Midbrain (tissue), 1 donor: ENCODE data around the gene LY9.

Experiments used
- DNase-seq: peaks from one replicate; lab custom pipeline; 2025; lab: John Stamatoyannopoulos, UW

The LY9 gene

DNA sequence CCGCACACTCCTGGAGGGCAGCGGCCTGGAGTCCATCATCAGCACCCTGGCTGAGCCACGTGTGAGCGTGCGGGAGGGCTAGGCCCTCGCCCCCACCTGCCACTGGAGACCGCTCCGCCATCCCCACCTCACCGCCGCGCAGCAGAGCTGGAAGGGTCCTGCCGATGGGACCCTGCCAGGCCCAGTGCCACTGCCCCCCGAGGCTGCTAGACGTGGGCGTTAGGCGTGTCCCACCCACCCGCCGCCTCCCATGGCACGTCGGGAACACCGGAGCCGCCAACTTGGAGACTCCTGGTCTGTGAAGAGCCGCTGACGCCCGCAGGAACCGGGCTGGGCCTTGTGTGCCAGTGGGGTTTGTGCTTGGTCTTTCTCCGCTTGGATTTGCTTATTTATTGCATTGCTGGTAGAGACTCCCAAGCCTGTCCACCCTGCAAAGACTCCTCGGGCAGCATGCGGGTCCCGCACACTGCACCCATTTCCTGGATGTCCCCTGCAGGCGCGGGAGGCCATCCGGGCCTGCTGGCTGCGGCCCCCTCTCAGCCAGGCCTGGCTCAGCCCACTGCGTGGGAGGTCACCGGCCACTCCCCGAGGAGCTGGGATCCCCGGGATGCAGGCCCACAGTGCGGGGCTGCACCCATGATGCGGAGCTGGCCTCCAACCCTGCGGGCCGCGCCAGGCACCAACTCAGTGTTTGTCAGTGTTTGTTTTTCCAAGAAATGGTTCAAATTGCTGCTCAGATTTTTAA, 6.0 kb downstream of the LY9 start:
- no peak for DNase-seq

DNA sequence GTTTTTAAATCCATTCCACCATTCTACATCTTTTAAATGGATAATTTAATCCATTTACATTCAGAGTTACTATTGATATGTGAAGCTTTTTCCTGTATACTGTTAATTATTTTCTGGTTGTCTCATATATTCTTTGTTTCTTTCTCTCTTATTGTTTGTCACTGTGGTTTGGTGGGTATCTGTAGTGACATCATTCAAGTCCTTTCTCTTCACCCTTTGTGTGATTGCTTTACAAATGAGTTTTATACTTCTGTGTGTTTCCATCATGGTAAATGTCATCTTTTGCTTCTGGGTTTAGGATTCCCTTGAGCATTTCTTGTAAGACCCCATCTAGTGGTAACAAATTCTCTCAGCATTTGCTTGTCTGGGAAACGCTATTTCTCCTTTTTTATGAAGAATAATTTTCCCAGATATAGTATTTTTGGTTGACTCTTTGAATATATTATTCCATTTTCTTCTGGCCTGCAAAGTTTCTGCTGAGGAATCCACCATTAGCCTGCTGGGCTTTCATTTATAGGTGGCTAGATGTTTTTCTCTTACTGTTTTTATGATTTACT, 10.2 kb downstream of the LY9 start:
- DNase-seq, result no peak

DNA sequence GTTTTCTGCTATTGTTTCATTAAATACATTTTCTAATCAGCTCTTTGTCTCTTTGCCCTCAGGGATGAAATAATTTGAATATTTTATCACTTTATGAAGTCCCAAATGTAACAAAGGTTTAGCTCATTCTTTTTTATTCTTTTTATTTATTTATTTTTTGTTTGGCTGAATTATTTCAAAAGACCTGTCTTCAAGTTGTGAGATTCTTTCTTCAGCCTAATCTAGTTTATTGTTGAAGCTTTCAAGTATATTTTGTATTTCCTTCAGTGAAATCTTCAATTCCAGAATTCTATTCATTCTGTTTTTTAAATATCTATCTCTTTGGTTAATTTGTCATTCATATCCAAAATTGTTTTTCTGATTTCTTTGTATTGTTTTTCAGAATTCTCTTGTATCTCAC, 10.8 kb downstream of the LY9 start:
- DNase-seq, result no peak

DNA sequence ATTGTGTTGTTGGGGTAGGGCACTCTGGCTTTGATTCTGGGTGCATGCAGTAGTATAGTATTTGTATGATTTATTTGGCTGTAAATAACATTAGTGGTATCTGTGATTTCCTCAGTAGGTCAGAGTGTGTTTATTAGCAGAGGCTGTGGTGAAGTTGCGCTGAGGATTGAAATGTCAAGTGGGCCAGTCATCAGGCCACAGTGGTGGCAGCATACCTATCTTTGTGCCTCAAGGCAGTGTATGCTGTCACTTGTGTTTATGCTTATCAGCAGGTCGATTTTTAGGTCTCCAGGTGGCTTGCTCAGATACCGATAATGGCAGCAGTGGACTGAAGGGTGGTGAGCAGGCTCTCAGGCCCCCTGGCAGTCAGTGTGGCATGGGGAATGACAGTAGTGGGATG, 11.3 kb downstream of the LY9 start:
- DNase-seq, result no peak

DNA sequence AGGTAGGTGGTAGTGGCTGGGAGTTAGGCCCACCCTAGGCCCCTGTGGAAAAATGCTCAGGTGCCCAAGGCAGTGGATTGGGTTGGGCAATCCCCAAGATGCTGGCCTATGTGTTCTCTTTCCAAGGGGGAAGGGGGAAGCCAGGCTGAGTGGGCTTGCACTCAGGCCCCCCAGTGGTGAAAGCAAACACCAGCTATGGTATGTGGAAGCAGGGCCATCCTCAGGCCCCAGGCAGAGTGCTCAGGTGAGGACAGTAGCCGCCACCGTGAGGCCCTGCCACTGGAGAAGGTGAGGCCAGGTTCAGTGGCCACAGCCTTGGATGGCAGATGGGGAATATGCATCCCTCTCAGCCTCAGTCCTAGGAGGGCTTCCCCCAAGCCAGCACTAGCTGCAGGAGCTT, 11.8 kb downstream of the LY9 start:
- no peak for DNase-seq

DNA sequence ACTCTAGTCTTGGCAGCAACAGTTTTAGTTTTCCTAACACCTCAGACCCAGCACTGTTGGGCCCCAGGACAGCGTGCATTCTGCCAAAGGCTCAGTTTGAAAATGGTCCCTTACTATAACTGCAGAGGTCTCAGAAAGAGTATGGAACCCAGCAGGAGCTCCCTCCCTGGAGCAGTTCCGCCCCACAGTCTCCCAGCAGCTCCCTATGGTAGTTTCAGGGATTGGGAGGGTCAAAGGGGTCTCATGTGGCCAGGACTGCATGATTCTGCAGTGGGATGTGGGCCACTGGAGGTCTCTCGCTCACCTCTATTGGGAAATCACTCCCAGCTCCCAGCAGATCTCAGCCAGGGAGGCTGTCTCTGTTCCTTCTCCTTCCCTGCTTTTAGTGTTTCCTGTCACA, 12.3 kb downstream of the LY9 start:
- DNase-seq, result no peak

DNA sequence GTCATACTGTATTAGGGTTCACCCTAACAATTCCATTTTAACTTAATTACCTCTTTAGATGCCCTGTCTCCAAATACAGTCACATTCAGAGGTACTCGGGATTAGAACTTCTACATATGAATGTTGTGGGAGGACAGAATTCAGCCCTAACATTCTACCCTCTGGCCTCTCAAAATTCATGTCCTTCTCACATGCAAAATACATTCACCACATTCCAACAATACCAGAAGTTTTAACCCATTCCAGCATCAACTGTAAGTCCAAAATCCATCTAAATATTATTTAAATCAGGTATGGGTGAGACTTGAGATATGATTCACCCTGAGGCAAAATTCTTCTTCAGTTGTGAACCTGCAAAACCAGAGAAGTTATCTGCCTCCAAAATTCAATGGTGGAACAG, 14.5 kb downstream of the LY9 start:
- no peak for DNase-seq

DNA sequence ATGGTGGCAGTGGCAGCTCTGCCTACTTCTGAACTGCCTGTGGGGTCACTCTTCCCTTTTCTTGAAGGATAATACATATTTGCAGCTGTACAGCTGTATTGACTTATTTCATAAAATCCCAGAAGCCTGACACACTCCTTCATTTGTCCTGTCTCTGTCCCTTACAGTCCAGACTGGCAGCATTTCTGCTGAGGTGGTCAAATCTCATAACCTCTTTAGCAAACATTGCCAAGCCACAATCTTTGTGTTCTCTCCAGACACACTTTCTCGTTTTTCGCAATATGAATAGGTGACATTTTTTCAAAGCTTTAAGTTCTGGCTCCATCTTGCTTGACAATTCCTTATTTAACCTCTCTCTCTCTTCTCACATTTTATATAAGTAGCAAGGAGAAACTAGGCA, 15.2 kb downstream of the LY9 start:
- DNase-seq, result no peak

DNA sequence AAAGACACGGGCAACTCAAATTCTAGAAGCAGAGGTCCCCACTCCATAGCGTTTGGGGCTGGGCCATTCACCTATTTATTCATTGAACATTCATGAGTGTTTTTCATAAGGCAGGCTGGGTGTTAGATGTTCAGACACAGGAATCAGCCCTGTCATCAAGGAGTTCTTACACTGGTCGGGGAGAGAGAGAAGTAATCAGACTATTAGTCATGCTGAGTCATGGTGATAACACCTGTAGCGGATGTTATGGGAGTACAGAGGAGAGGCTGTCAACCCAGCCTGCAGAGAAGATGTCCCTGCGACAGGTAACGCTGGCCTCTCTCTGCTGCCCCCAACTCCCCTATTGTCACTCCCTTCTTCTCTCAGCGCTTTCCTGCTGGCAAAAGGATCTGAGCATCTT, 17.2 kb downstream of the LY9 start:
- no peak for DNase-seq

DNA sequence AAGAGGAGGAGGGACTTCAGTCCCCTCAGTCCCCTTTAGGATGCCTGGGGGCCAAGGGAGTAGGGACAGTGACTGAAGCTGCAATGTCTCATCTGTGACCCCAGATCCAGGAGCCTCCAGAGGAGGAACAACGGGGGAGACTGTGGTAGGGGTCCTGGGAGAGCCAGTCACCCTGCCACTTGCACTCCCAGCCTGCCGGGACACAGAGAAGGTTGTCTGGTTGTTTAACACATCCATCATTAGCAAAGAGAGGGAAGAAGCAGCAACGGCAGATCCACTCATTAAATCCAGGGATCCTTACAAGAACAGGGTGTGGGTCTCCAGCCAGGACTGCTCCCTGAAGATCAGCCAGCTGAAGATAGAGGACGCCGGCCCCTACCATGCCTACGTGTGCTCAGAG, 18.3 kb downstream of the LY9 start:
- no peak for DNase-seq

DNA sequence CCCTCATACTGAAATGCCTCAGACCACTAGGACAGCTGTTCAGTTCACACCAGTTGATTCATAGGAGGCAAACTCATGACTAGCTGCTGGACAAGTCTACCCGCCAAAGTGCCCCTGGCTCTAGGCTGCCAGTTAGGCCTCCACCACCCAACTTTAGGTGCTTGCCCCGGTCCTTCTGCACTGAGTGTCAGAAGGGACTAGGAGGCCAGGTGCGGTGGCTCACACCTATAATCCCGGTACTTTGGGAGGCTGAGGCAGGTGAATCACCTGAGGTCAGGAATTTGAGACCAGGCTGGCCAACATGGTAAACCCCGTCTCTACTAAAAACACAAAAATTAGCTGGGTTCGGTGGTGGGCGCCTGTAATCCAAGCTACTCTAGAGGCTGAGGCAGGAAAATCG, 18.9 kb downstream of the LY9 start:
- DNase-seq, result no peak

DNA sequence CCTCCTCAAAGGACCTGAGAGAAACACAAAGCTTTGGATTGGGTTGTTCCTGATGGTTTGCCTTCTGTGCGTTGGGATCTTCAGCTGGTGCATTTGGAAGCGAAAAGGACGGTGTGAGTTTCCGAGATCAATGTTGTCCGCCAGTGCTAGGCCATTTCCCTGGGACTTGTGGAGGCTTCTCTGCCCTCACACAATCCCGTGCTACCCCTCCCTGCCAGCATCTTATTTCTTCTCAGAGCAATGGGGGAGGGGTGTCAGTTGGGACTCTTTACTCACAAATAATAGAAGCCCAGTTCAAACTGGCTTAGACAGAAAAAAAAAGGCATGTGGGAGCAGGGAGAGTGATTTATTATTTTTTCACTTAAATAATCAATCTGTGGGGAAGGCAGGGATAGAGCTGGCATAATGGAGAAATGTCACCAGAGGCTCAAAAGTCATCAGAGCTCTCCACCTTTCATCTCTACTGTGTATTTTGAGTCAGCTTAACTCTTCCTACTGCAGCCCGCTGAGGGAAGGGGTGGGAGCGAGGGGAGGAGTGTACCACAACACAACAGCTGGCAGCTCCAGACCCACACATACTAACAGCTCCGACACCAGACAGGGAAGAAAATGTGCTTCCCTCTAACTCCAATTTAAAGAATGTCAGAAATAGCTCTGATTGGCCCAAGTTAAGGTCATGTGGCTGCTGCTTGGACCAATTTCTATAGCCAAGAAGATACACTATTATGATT, 22.4 kb downstream of the LY9 start:
- no peak for DNase-seq

DNA sequence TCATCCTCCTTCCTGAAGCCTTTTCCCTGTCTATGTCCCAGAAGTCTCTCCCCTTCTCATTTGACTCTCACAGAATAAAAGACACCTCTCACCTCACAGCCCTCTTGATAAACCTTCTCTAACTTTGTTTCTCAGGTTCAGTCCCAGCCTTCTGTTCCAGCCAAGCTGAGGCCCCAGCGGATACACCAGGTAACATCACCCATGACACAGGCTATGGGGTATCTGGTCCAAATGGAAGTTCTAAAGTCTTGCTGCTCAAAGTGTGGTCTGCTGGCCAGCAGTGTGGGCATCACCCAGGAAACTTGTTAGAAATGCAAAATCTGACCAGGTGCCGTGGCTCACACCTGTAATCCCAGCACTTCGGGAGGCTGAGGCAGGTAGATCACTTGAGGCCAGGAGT, 23.2 kb downstream of the LY9 start:
- no peak for DNase-seq

DNA sequence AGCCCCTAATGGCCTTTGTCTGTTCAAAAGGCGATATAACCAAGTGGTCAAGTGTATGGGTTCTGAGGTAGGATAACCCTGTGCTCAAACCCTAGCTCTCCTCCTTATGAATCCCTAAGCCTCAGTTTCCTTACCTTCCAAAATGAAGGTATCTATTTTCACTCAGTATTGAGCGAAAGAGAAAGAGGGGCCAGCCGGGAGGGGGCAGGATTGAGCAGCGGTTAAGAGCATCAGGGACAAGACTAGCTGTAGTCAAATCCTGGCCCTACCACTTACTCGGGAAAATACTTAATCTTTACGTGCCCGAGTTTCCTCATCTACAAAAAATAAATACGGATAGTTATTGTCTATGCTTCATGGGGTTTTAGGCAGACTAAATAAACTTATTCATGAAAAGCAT, 25.7 kb downstream of the LY9 start:
- no peak for DNase-seq

DNA sequence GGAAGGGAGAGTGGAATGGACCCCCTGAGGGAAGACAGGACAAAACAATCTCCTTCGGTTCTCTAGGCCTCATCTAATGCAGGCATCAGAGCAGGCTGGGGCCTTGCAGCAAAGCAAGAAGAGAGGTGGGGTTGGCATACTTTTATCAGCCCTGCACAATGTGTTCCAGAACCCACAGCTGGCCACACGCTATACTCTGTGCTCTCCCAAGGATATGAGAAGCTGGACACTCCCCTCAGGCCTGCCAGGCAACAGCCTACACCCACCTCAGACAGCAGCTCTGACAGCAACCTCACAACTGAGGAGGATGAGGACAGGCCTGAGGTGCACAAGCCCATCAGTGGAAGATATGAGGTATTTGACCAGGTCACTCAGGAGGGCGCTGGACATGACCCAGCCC, 27.3 kb downstream of the LY9 start:
- DNase-seq, result no peak

DNA sequence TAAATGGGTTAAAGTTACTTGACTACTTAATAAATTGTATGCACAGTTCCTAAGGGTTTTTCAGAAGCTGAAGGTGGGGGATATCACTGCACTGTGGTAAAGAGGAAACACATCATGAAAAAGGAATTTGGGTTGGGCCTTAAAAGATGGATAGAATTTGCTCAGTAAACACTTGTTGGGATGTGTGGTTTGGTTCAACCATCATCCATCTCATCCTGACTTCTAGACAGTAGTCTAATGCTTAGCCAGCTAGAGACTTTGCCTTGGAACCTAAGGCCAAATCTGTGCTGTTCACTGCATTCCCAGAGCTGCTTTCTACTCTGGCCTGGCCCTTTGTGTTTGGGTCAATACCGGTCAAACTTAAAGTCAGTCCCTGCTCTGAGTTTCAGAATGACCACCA, 30.6 kb downstream of the LY9 start:
- DNase-seq, result no peak

DNA sequence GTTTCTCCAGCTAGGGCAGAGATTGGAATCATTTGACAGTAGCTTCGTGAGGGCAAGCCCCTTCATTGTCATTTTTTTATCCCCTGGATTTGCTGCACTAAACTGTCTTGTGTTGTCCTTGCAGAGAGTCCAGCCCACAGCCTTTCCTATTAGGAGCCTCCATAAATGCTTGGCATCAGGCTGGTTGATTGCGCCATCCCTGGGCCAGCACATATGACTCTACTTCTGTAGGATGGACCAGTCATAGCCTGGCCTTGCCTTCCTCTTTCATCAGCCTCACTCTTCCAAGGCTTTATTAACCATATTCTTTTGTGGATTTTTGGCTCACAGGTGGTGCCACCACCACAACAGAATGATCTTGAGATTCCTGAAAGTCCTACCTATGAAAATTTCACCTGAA, 31.4 kb downstream of the LY9 start:
- DNase-seq, result no peak

DNA sequence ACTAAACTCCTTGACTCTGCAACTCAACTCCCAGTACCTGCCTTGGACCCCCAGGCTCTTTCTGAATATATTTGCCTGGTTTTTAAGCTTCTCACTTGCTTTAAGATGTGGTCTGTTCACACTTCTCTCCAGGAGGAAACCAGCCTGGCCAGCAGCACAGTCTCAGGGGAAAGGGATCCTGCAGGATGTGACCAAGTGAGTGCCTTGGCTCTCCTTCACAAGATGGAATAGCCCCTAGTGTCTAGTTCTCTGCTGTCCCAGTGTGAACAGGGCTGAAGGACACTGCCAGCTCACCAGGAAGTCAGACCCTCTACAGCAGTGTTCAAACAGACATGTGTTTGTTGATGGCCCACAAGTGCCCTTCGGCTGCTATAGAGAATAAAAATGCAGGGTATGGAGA, 33.8 kb downstream of the LY9 start:
- DNase-seq, result no peak

DNA sequence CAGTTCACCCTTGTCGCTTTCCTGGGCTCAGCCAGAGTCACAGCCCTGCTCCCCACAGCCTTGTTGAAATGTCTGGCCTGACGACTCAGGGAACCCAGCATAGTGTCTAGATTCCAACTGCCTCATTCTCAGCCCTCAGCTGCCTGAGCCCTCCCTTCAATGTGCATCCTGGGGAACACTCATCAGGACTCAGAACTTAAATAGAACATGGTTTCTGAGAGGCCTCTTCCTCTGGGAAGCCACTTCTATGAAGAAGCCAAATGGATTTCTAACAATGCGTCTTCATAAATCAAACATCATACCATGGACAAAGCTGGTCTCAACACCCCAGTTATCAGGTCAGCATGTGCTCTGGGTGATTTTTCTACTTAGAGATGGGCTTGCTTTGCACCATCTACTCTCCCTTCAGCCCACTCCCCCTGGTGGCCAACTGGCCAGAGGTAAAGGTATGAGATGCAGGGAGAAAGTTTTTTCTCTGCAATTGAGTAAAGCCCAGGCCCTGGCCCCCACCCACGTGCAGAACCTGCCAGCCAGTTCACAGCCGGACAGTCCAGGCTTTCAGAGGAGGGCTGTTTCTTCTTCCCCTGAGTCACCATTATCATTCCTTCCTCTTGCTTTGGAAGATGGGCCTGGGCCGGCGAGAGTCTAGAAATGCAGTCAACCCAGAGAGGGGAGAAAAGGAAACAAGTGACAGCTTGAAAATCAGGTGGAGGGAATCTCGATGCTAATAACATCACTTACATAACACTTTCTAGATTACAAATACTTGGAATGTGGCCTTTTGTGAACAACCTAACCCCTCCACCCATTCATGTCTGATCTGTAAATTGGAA, 34.6 kb downstream of the LY9 start:
- DNase-seq, result no peak

DNA sequence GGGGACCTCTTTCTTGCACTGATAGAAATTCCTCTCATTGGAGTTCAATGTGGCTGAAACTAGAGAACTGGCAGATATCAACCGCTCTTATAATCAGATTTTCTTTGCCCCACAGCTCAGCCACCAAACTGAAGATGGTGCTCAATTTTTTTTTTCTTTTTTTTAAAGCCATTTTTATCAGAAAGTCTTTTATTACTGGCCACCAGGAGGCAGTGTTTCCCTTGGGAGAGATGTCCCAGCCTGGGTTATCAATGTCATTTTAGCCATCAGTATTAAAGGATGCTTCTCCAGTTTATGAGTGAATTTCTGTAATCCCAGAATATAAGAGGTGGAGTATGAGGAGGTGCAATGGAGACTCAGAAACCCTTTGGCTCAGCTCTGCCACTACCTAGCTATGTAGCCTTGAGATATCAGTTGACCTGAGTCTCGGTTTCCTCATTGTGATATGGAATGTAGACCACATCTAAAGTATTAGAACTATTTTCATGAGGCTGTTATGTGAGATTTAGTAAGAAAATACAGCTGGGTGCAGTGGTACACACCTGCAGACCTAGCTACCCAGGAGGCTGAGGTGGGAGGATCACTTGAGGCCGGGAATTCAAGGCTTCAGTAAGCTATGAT, 39.1 kb downstream of the LY9 start:
- DNase-seq, result peak; percentile 13

DNA sequence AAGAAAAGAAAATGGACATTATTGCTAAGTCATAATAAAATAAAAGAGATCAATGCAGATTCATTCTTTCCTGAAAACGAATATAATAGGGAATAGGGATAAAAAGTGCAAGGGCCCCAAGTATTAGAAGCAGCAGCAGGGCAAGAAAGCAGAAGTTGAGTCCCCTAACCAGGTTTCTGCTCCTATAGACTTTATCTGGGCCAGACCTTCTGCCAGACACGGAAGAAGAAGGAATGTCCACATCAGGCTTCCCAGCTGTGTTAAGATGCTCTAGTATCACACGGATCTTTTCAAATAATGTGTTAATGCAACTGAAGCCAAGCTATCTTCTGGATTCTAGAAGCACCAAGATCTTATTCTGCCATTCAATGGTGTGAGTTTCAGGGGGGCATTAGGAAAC, 39.8 kb downstream of the LY9 start:
- no peak for DNase-seq

DNA sequence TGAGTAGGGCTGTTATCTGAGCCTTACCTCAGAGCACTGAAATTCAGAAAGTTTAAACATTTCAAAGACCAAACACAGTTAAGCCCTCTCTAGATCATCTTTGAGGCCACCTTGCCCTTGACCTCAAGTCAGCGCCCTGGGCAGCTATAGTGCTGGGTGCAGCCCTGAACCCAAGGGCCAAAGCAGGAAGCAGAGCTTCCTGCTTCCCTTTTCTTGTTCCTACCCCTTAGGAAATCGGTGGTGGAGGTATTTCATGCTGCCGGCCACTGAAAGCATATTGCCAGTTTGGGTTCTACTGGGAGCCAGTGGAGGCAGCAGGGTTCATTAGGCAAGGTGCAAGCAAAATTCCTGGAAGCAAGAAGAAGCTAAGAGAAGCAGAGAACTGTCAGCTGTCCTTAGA, 40.6 kb downstream of the LY9 start:
- no peak for DNase-seq
